ENCODE results near the gene MED22. TPM values are rescaled to one million over a fixed set of nuclear protein-coding genes. Genes with fewer than 3 reads are reported as not detected.
"Not testable (repeated sequence)": the region's sequence is repeated elsewhere in the genome, so short reads cannot be mapped to it uniquely, and the experiment has no call there.

The MED22 gene
- total RNA-seq, 1 experiment from 2014 or later: 32.6 TPM

DNA sequence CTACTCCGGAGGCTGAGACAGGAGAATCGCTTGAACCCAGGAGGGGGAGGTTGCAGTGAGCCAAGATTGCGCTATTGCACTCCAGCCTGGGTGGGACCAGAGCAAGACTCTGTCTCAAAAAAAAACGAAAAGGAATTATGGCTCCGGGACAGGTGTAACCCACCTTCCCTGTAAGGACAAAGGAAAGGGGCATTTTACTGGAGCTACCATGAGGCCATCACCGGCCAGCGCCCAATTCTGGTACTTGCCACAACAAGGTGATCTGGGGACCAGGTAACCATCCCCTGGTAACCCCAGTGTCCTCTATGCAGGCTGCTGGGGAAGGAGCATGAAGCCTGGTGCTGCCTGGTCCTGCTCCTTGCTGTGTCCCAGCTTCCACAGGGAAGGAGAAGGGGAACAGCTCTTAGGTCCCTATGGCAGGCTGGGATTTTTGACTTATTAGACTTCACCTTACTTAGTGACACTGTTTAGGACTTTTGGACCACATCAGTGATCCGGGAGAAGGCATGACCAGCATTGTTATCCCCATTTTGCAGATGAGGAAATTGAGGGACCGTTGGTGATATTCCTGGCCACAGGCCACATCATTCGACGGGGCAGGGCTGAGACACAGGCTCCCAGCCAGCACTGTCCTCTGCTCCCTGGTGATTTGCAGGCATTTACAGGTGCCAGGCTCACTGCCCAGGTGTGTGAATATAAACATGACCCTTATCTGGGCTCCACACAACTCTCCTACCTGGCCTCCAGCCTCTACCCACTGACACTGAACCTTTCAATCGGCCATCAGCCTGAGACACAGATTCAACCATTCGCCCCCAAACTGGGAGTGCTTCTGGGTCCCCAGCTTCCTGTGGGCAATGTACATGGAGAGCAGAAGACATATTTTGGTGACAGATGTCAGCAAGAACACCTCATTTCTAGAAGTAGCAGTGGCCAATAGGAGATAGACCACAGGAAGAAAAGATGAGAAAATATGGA lies 46.4 kb downstream of the MED22 start:
- Mint-ChIP-seq H3K4me3 (ENCODE audit: unreplicated experiment) (no peak overlapping the region), H3K9me3 (ENCODE audit: unreplicated experiment) (no peaks in the 10 kb centered on the region), H3K27ac (ENCODE audit: low read depth, unreplicated experiment) (no peak overlapping the region), H3K27me3 (ENCODE audit: insufficient read depth, unreplicated experiment) (peaks cover 50% of the 10 kb centered on the region), H3K4me1 (ENCODE audit: insufficient read depth, unreplicated experiment) (no peaks in the 10 kb centered on the region), H3K36me3 (ENCODE audit: insufficient read depth, unreplicated experiment) (no peaks in the 10 kb centered on the region)
- TF ChIP-seq, protein P1, sequence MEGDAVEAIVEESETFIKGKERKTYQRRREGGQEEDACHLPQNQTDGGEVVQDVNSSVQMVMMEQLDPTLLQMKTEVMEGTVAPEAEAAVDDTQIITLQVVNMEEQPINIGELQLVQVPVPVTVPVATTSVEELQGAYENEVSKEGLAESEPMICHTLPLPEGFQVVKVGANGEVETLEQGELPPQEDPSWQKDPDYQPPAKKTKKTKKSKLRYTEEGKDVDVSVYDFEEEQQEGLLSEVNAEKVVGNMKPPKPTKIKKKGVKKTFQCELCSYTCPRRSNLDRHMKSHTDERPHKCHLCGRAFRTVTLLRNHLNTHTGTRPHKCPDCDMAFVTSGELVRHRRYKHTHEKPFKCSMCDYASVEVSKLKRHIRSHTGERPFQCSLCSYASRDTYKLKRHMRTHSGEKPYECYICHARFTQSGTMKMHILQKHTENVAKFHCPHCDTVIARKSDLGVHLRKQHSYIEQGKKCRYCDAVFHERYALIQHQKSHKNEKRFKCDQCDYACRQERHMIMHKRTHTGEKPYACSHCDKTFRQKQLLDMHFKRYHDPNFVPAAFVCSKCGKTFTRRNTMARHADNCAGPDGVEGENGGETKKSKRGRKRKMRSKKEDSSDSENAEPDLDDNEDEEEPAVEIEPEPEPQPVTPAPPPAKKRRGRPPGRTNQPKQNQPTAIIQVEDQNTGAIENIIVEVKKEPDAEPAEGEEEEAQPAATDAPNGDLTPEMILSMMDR (IDR thresholded peaks at IDR 0.05; ENCODE audit: unreplicated experiment): no peak
- DNase-seq (ENCODE audit: unreplicated experiment): no peak
- BruUV-seq (replicated peaks): no TSS peak
- ChIA-PET POLR2A (no interaction called here), CTCF (no interaction called here)
- intact Hi-C loops (cut with micrococcal nuclease): no loop called here

DNA sequence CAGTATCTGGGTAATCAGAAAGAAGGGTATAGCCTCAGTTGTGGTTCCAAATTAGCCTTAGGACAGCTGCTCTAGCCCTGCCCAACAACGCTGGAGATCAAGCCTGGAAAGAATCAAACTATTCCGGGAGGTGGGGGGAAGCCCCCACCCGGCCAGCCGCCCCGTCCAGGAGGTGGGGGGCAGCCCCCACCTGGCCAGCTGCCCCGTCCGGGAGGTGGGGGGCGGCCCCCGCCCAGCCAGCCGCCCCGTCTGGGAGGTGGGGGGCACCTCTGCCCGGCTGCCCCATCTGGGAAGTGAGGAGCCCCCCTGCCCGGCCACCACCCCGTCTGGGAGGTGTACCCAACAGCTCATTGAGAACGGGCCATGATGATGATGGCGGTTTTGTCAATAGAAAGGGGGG lies 47.9 kb downstream of the MED22 start:
- POLR2A ChIA-PET; H3K36me3 Mint-ChIP-seq (ENCODE audit: insufficient read depth, unreplicated experiment); H3K9me3 Mint-ChIP-seq (ENCODE audit: unreplicated experiment); H3K4me1 Mint-ChIP-seq (ENCODE audit: insufficient read depth, unreplicated experiment); CTCF ChIA-PET; H3K27ac Mint-ChIP-seq (ENCODE audit: low read depth, unreplicated experiment); H3K4me3 Mint-ChIP-seq (ENCODE audit: unreplicated experiment); BruUV-seq (replicated peaks); DNase-seq (ENCODE audit: unreplicated experiment); intact Hi-C loops (cut with micrococcal nuclease): not testable (repeated sequence)
- peaks cover 47% of the 10 kb centered on the region for H3K27me3 Mint-ChIP-seq (ENCODE audit: insufficient read depth, unreplicated experiment)

DNA sequence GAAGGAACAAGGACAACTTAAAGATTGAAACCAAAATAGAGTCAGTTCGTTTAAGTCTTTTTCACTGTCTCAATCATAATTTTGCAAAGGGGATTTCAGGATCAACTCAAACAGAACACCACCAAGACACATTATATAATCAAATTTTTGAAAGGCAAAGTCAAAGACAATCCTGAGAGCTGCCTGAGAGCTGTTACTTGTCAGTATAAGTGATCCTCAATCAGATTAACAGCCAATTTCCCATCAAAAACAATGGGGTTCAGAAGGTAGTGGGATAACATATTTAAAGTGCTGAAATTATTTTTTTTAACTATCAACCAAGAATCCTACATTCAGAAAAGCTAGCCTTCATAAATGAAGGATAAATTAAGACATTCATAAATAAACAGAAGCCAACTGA lies 53.7 kb downstream of the MED22 start:
- no peak for DNase-seq (ENCODE audit: unreplicated experiment)
- POLR2A ChIA-PET: no interaction called here
- CTCF ChIA-PET: interaction anchor here (0.6 kb wide), 1 partner anchor 13 kb away, joined by 4 read pairs; no protein-coding TSS in a partner anchor
- peaks cover 68% of the 10 kb centered on the region for H3K27me3 Mint-ChIP-seq (ENCODE audit: insufficient read depth, unreplicated experiment)
- no peak overlapping the region for H3K4me3 Mint-ChIP-seq (ENCODE audit: unreplicated experiment)
- intact Hi-C loops (cut with micrococcal nuclease): no loop called here
- no peaks in the 10 kb centered on the region for H3K4me1 Mint-ChIP-seq (ENCODE audit: insufficient read depth, unreplicated experiment)
- no peaks in the 10 kb centered on the region for H3K36me3 Mint-ChIP-seq (ENCODE audit: insufficient read depth, unreplicated experiment)
- TF ChIP-seq, protein P1 (IDR thresholded peaks at IDR 0.05; ENCODE audit: unreplicated experiment): no peak
- no peak overlapping the region for H3K27ac Mint-ChIP-seq (ENCODE audit: low read depth, unreplicated experiment)
- H3K9me3 Mint-ChIP-seq (ENCODE audit: unreplicated experiment): no peaks in the 10 kb centered on the region
- no TSS peak for BruUV-seq (replicated peaks)

DNA sequence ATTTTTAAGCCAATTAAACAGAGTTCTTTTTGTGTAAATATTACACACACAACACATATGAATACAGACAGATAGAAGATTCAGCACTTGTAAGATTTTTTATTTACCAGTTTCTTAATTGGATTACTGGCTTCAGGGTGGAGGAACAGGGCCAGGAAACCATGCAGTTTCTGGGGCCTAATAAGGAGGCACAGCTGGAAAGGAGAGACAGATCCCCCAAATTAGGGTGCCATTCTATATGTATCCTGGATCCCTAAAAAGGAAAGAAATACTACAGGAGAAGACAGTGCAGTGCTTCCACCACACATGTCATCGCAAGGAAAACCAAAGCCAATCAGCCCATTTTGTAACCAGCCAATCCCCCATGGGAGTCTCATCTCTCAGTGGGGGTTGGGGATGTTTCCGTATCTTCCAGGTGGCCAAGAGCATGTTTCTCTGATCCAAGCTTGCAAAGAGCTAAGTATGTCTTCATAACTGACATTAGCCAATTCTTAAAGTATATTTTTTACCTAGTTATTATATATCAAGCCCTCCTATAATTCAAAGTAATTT lies 57.1 kb downstream of the MED22 start:
- Mint-ChIP-seq H3K27ac (ENCODE audit: low read depth, unreplicated experiment) (no peak overlapping the region), H3K36me3 (ENCODE audit: insufficient read depth, unreplicated experiment) (no peaks in the 10 kb centered on the region), H3K9me3 (ENCODE audit: unreplicated experiment) (no peaks in the 10 kb centered on the region), H3K4me3 (ENCODE audit: unreplicated experiment) (no peak overlapping the region), H3K27me3 (ENCODE audit: insufficient read depth, unreplicated experiment) (peaks cover 40% of the 10 kb centered on the region), H3K4me1 (ENCODE audit: insufficient read depth, unreplicated experiment) (no peaks in the 10 kb centered on the region)
- intact Hi-C loops (cut with micrococcal nuclease): no loop called here
- no peak for DNase-seq (ENCODE audit: unreplicated experiment)
- no TSS peak for BruUV-seq (replicated peaks)
- ChIA-PET POLR2A (interaction anchor here (1.2 kb wide), 1 partner anchor 17 kb away, joined by 3 read pairs; no protein-coding TSS in a partner anchor), CTCF (interaction anchor here (0.6 kb wide), 1 partner anchor 105 kb away, joined by 3 read pairs; no protein-coding TSS in a partner anchor)
- TF ChIP-seq, protein P1 (IDR thresholded peaks at IDR 0.05; ENCODE audit: unreplicated experiment): no peak

Other genes with a start within 250 kb of the MED22 start
- 14.2 and 15.4 TPM in 2 replicates for gene RALGDS, start 226.9 kb downstream of the MED22 start, total RNA-seq (2022)
- gene GBGT1, start 184.2 kb downstream of the MED22 start, total RNA-seq (2022): not detected in 2 replicates
- gene OBP2B, start 138.9 kb downstream of the MED22 start, total RNA-seq (2022): not detected in 2 replicates
- not detected in 2 replicates for gene ABO, start 72.9 kb downstream of the MED22 start, total RNA-seq (2022)
- 30.2 and 40.5 TPM in 2 replicates for gene SURF6, start 11.9 kb downstream of the MED22 start, total RNA-seq (2022)
- gene RPL7A, start 87 bp upstream of the MED22 start, total RNA-seq (2022): 2,129 and 2,395 TPM in 2 replicates
- gene SURF1, start 8.4 kb upstream of the MED22 start, total RNA-seq (2022): 30.8 and 31.2 TPM in 2 replicates
- 28.2 and 39.5 TPM in 2 replicates for gene SURF2, start 8.4 kb upstream of the MED22 start, total RNA-seq (2022)
- 198 and 226 TPM in 2 replicates for gene SURF4, start 27.9 kb upstream of the MED22 start, total RNA-seq (2022)
- 1.3 TPM in 2 replicates for gene STKLD1, start 28.2 kb upstream of the MED22 start, total RNA-seq (2022)
- 26.0 and 38.1 TPM in 2 replicates for gene REXO4, start 69.9 kb upstream of the MED22 start, total RNA-seq (2022)
- 4.1 and 6.1 TPM in 2 replicates for gene ADAMTS13, start 74.2 kb upstream of the MED22 start, total RNA-seq (2022)
- 1.5 and 3.4 TPM in 2 replicates for gene CACFD1, start 111.8 kb upstream of the MED22 start, total RNA-seq (2022)
- gene SLC2A6, start 131.0 kb upstream of the MED22 start, total RNA-seq (2022): 0.32 and 0.42 TPM in 2 replicates
- gene MYMK, start 176.8 kb upstream of the MED22 start, total RNA-seq (2022): not detected in 2 replicates
- gene ADAMTSL2, start 186.6 kb upstream of the MED22 start, total RNA-seq (2022): not detected in 2 replicates

Data from MCF 10A (cell line).